Mesothelial cell of epicardium (in vitro differentiated cells): ENCODE results near the gene SMG7. TPM values are rescaled to one million over a fixed set of nuclear protein-coding genes. Genes with fewer than 3 reads are reported as not detected.

Experiments used
- DNase-seq, 2 experiments: peaks; one replicate each; pipeline ENCODE4 v3.0.0; 2021; ENCODE audit warnings: low spot score in 2 of 2; ENCODE audit not compliant: unreplicated experiment in 2 of 2
- H3K27ac Mint-ChIP-seq: 2 replicates; pipeline ENCODE4 v1.8.0; 2021; ENCODE audit warnings: mixed read lengths
- H3K27me3 Mint-ChIP-seq: 2 replicates; pipeline ENCODE4 v1.8.0; 2021; ENCODE audit warnings: low read depth, mixed read lengths
- H3K36me3 Mint-ChIP-seq: 2 replicates; pipeline ENCODE4 v1.8.0; 2021; ENCODE audit warnings: mixed read lengths
- H3K4me1 Mint-ChIP-seq: 2 replicates; pipeline ENCODE4 v1.8.0; 2021; ENCODE audit warnings: mixed read lengths
- H3K4me3 Mint-ChIP-seq: 2 replicates; pipeline ENCODE4 v1.8.0; 2021; ENCODE audit warnings: mild to moderate bottlenecking, moderate library complexity, mixed read lengths
- H3K9me3 Mint-ChIP-seq: 2 replicates; pipeline ENCODE4 v1.8.0; 2021; ENCODE audit warnings: mixed read lengths
- CTCF ChIP-seq: fragments of 200-600 bp; sonication (generic); IDR thresholded peaks from one replicate; pipeline ENCODE4 v1.5.0; 2021; ENCODE audit warnings: antibody characterized with exemption; ENCODE audit not compliant: unreplicated experiment
- total RNA-seq: library from RNA; stranded (reverse); gene quantifications from 3 replicates; pipeline ENCODE4 v1.2.1, GENCODE V29; 2021

Gene SMG7
- total RNA-seq, 1 donor from 2014 or later, result 60.6 TPM

- Mint-ChIP-seq H3K36me3 (no peaks in the 10 kb centered on the region), H3K4me3 (no peak overlapping the region), H3K9me3 (no peaks in the 10 kb centered on the region), H3K27me3 (no peaks in the 10 kb centered on the region), H3K27ac (no peak overlapping the region), H3K4me1 (no peaks in the 10 kb centered on the region)
- no peak for DNase-seq
- TF ChIP-seq CTCF, result no peak
Observed at GRCh38 chr1:183576537-183576936, 104.2 kb downstream of the SMG7 start.

DNA sequence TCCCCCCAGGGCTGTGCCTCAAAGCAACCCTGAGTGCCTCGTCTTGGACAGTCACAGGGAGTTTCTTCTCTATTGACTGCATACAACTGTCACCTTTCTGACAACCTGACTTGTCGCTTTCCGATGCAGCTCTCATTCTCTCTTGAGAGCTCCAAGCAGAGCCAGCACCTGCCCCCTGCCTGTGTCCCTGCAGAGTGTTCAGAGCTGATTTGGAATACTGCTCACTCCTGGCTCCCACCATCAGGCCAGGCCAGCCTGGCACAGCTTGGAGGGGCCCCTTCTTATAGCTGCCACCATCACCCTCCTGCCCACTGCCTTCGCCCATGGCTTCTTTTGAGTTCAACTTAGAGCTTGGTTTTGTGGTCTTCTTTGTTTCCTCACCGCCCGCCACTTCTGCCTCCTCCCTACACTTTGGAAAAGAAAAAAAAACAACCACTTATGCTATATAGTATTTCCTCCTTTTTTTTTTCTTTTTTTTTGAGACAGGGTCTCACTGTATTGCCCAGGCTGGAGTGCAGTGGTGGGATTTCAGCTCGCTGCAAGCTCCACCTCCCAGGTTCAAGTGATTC, 105.7 kb downstream of the SMG7 start:
- H3K36me3 Mint-ChIP-seq, result no peaks in the 10 kb centered on the region
- no peaks in the 10 kb centered on the region for H3K9me3 Mint-ChIP-seq
- no peaks in the 10 kb centered on the region for H3K27me3 Mint-ChIP-seq
- no peak for DNase-seq
- TF ChIP-seq CTCF, result no peak
- no peak overlapping the region for H3K27ac Mint-ChIP-seq
- H3K4me3 Mint-ChIP-seq, result no peak overlapping the region
- no peaks in the 10 kb centered on the region for H3K4me1 Mint-ChIP-seq

- H3K9me3 Mint-ChIP-seq, result no peaks in the 10 kb centered on the region
- H3K4me3 Mint-ChIP-seq, result no peak overlapping the region
- TF ChIP-seq CTCF, result no peak
- no peaks in the 10 kb centered on the region for H3K4me1 Mint-ChIP-seq
- no peaks in the 10 kb centered on the region for H3K36me3 Mint-ChIP-seq
- no peak overlapping the region for H3K27ac Mint-ChIP-seq
- no peak for DNase-seq
- no peaks in the 10 kb centered on the region for H3K27me3 Mint-ChIP-seq
Observed at GRCh38 chr1:183578856-183579255, 106.6 kb downstream of the SMG7 start.

DNA sequence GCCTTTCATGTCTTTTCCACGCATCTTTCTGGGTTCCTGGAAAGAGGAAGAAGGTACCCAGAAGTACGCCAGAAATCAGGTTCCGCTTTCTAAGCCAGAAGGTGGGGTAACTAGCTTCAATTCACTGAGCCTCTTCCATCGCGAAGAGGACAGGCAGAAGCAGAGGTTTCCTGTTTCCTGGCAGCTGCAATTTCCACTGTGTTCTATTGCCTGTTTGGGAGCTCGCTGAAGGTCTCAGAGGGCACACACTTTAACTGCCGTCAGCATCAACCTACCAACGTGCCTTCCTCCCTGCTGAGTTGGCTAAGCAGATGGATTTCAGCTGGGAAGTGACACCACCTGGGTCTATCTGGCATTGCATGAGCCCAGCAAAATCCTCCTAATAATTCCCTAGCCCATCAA, 108.0 kb downstream of the SMG7 start:
- Mint-ChIP-seq H3K27me3 (no peaks in the 10 kb centered on the region), H3K9me3 (no peaks in the 10 kb centered on the region), H3K4me1 (no peaks in the 10 kb centered on the region), H3K27ac (no peak overlapping the region), H3K4me3 (no peak overlapping the region), H3K36me3 (no peaks in the 10 kb centered on the region)
- no peak for TF ChIP-seq CTCF
- DNase-seq, result no peak

- no peak overlapping the region for H3K4me3 Mint-ChIP-seq
- no peak overlapping the region for H3K27ac Mint-ChIP-seq
- no peaks in the 10 kb centered on the region for H3K27me3 Mint-ChIP-seq
Observed at GRCh38 chr1:183582021-183582713, 109.9 kb downstream of the SMG7 start.

More at GRCh38 chr1:183582021-183582713, 109.9 kb downstream of the SMG7 start:
- no peak for TF ChIP-seq CTCF
- Mint-ChIP-seq H3K36me3 (no peaks in the 10 kb centered on the region), H3K9me3 (no peaks in the 10 kb centered on the region), H3K4me1 (no peaks in the 10 kb centered on the region)
- DNase-seq, result no peak
